ENCODE data around the gene FAM3A. TPM values are rescaled to one million over a fixed set of nuclear protein-coding genes. Genes with fewer than 3 reads are reported as not detected.

FAM3A gene
- total and polyA plus RNA-seq, 10 of the 15 experiments (the other 5 are each of a cell fraction or from before 2014, with no cell fraction given) = 0.29 to 21.1 (median 11.4) TPM

DNA sequence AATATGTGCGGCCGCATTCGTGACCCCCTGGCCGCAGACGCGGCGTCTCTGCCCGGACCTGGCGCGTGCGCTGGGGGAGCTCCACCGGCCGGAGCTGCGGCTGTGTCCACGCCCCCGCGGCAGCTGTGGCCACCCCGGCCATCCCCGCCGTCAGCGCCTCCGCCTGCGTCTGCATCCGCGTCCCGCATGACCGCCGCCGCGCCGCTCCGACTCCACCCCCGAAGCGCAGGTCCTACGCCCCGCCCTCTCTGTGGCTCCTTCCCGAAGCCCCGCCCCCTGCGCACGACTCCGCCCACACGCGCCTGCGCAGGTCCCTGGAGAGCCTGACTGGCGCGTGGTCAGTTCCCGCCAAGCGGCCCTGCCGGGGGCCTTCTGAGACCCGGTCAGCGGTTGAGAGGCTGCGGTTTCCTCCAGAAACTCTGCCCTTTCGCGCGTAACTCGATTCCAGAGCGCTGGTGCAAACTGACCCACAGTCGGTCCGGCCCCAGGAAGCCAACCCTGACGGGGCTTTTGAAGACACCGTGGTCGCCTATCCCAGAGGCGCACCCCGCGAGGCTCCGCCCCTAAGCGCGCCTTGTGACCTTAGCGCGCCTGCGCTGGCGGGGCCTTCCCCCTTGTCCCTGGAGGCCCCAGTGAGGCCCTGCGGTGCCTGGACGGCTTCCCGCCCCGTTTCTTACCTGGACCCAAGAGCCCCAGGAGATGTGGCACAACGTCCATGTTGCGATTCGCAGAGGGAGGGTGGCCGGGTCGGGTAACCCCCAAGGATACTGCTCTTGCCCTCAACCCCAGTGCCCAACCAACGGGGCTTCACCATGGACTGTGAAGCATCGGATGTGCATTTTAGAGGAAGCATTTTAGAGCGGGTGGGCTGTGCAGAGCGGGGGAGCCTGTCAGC is 37.1 kb downstream of the FAM3A start, which contains the start of gene LAGE3 (continued):
- TF ChIP-seq, protein P1, sequence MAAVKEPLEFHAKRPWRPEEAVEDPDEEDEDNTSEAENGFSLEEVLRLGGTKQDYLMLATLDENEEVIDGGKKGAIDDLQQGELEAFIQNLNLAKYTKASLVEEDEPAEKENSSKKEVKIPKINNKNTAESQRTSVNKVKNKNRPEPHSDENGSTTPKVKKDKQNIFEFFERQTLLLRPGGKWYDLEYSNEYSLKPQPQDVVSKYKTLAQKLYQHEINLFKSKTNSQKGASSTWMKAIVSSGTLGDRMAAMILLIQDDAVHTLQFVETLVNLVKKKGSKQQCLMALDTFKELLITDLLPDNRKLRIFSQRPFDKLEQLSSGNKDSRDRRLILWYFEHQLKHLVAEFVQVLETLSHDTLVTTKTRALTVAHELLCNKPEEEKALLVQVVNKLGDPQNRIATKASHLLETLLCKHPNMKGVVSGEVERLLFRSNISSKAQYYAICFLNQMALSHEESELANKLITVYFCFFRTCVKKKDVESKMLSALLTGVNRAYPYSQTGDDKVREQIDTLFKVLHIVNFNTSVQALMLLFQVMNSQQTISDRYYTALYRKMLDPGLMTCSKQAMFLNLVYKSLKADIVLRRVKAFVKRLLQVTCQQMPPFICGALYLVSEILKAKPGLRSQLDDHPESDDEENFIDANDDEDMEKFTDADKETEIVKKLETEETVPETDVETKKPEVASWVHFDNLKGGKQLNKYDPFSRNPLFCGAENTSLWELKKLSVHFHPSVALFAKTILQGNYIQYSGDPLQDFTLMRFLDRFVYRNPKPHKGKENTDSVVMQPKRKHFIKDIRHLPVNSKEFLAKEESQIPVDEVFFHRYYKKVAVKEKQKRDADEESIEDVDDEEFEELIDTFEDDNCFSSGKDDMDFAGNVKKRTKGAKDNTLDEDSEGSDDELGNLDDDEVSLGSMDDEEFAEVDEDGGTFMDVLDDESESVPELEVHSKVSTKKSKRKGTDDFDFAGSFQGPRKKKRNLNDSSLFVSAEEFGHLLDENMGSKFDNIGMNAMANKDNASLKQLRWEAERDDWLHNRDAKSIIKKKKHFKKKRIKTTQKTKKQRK (IDR thresholded peaks at IDR 0.05; ENCODE audit: low read depth, low read length) = no peak
- TF ChIP-seq RFX5 (IDR thresholded peaks at IDR 0.05; ENCODE audit: low read depth, low read length) (no peak), NR2C1 (IDR thresholded peaks at IDR 0.05) (no peak), RCOR1 (conservative IDR thresholded peaks at IDR 0.05; ENCODE audit: low read depth, low read length) (no peak), NR2F1 (conservative IDR thresholded peaks at IDR 0.05) (peak; percentile 23; the same call in 1 of the 2 replicates), KAT2A (conservative IDR thresholded peaks at IDR 0.05; ENCODE audit: control insufficient read depth, low read depth, low read length) (no peak), MXI1 (IDR thresholded peaks at IDR 0.05; ENCODE audit: low read depth, low read length) (peak; percentile 45), SPI1 (IDR thresholded peaks at IDR 0.05; ENCODE audit: borderline replicate concordance, insufficient read depth, low read depth, low read length) (no peak), MYC (IDR thresholded peaks at IDR 0.05; ENCODE audit: insufficient read depth, insufficient read length, insufficient replicate concordance, low read length, severe bottlenecking) (no peak), CBX5 (IDR thresholded peaks at IDR 0.05; ENCODE audit: low read depth) (no peak), ZSCAN29 (IDR thresholded peaks at IDR 0.05) (no peak), CHD4 (IDR thresholded peaks at IDR 0.05) (no peak), MEF2B (IDR thresholded peaks at IDR 0.05; ENCODE audit: partially characterized antibody, poor library complexity, severe bottlenecking) (peak; percentile 98), ASH2L (IDR thresholded peaks at IDR 0.05; ENCODE audit: borderline replicate concordance, low read depth) (no peak), RB1 (IDR thresholded peaks at IDR 0.05; ENCODE audit: borderline replicate concordance) (peak; percentile 99), SMC3 (IDR thresholded peaks at IDR 0.05; ENCODE audit: borderline replicate concordance, low read length) (no peak), BACH1 (IDR thresholded peaks at IDR 0.05; ENCODE audit: borderline replicate concordance) (peak; percentile 65), NFIC (IDR thresholded peaks at IDR 0.05; ENCODE audit: low read depth, low read length) (no peak), TARDBP (IDR thresholded peaks at IDR 0.05; ENCODE audit: borderline replicate concordance) (no peak), NFXL1 (IDR thresholded peaks at IDR 0.05; ENCODE audit: borderline replicate concordance) (no peak)
- TF ChIP-seq, protein P2, sequence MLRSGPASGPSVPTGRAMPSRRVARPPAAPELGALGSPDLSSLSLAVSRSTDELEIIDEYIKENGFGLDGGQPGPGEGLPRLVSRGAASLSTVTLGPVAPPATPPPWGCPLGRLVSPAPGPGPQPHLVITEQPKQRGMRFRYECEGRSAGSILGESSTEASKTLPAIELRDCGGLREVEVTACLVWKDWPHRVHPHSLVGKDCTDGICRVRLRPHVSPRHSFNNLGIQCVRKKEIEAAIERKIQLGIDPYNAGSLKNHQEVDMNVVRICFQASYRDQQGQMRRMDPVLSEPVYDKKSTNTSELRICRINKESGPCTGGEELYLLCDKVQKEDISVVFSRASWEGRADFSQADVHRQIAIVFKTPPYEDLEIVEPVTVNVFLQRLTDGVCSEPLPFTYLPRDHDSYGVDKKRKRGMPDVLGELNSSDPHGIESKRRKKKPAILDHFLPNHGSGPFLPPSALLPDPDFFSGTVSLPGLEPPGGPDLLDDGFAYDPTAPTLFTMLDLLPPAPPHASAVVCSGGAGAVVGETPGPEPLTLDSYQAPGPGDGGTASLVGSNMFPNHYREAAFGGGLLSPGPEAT (IDR thresholded peaks at IDR 0.05; ENCODE audit: low read depth) = 0 out of 2 replicates have a peak, but pooled peaks have one; percentile 43
- TF ChIP-seq, protein P3, sequence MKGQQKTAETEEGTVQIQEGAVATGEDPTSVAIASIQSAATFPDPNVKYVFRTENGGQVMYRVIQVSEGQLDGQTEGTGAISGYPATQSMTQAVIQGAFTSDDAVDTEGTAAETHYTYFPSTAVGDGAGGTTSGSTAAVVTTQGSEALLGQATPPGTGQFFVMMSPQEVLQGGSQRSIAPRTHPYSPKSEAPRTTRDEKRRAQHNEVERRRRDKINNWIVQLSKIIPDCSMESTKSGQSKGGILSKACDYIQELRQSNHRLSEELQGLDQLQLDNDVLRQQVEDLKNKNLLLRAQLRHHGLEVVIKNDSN (IDR thresholded peaks at IDR 0.05; ENCODE audit: borderline replicate concordance, extremely low read length, insufficient read depth, low read depth, low read length) = peak; percentile 26
- TF ChIP-seq, protein P4, sequence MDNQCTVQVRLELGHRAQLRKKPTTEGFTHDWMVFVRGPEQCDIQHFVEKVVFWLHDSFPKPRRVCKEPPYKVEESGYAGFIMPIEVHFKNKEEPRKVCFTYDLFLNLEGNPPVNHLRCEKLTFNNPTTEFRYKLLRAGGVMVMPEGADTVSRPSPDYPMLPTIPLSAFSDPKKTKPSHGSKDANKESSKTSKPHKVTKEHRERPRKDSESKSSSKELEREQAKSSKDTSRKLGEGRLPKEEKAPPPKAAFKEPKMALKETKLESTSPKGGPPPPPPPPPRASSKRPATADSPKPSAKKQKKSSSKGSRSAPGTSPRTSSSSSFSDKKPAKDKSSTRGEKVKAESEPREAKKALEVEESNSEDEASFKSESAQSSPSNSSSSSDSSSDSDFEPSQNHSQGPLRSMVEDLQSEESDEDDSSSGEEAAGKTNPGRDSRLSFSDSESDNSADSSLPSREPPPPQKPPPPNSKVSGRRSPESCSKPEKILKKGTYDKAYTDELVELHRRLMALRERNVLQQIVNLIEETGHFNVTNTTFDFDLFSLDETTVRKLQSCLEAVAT (IDR thresholded peaks at IDR 0.05) = no peak
